H1 (cell line): Measurements from ENCODE around the gene ALK. TPM values are rescaled to one million over a fixed set of nuclear protein-coding genes. Genes with fewer than 3 reads are reported as not detected.

Experiments used
- CTCF ChIA-PET: fragments of 300-600 bp; sonication (Branson Sonifier 250); formaldehyde crosslinking; loops from one replicate; lab custom pipeline; 2021; ENCODE audit not compliant: partially characterized antibody; lab: Charles Lee
- POLR2A ChIA-PET: fragments of 300-600 bp; sonication (Branson Sonifier 250); formaldehyde crosslinking; loops from one replicate; lab custom pipeline; 2021; ENCODE audit warnings: inconsistent platforms; ENCODE audit not compliant: partially characterized antibody; lab: Charles Lee
- DNase-seq, 2 experiments: peaks; one replicate each; pipeline versions ENCODE4 v3.0.0 to v3.0.0-alpha.2; 2010 to 2022; ENCODE audit warnings: low spot score in 2 of 2, low read depth in 1 of 2, mixed read lengths in 1 of 2
- FAIRE-seq: peaks from 2 replicates; lab custom pipeline; 2011; peaks lifted over from hg19 to GRCh38; lab: Jason Lieb, UNC
- H2AFZ ChIP-seq: 2 replicates; pipeline ENCODE4 v1.8.1; 2012; ENCODE audit warnings: low read length, inconsistent platforms
- H2AK5ac ChIP-seq: 2 replicates; pipeline ENCODE4 v1.6.1; 2013; ENCODE audit warnings: low read depth, low read length
- H2BK120ac ChIP-seq: replicated peaks from 2 replicates; pipeline ENCODE3; 2013; ENCODE audit warnings: low read depth, low read length, inconsistent platforms
- H2BK12ac ChIP-seq: 2 replicates; pipeline ENCODE4 v1.6.1; 2013; ENCODE audit warnings: low read depth, low read length
- H2BK15ac ChIP-seq: 2 replicates; pipeline ENCODE4 v1.6.1; 2013; ENCODE audit warnings: low read length
- H2BK20ac ChIP-seq: 2 replicates; pipeline ENCODE4 v1.6.1; 2013; ENCODE audit warnings: low read length
- H2BK5ac ChIP-seq: 2 replicates; pipeline ENCODE4 v1.6.1; 2013; ENCODE audit warnings: low read depth, low read length
- H3K14ac ChIP-seq: 2 replicates; pipeline ENCODE4 v1.6.1; 2013; ENCODE audit warnings: inconsistent platforms; ENCODE audit not compliant: insufficient read length
- H3K18ac ChIP-seq: 2 replicates; pipeline ENCODE4 v1.6.1; 2013; ENCODE audit warnings: low read length; ENCODE audit errors: extremely low read depth
- H3K23ac ChIP-seq: 2 replicates; pipeline ENCODE4 v1.6.1; 2013; ENCODE audit warnings: inconsistent platforms; ENCODE audit not compliant: insufficient read length
- H3K23me2 ChIP-seq: 2 replicates; pipeline ENCODE4 v1.6.1; 2013; ENCODE audit warnings: low read depth, low read length
- H3K27ac ChIP-seq: 2 replicates; pipeline ENCODE4 v1.6.1; 2011; ENCODE audit warnings: low read depth, low read length, inconsistent platforms
- H3K27me3 ChIP-seq, 4 experiments: replicated peaks in 1 of 4; 1 replicate in 1 of 4; 2 replicates in 3 of 4; pipeline versions ENCODE4 v1.6.1 to v1.8.1; 2011 to 2013; ENCODE audit warnings: low read length in 3 of 4, mild to moderate bottlenecking in 3 of 4, inconsistent platforms in 2 of 4, mixed read lengths in 2 of 4, moderate library complexity in 1 of 4; ENCODE audit not compliant: control insufficient read depth in 3 of 4, insufficient read depth in 3 of 4; ENCODE audit errors: extremely low read depth in 1 of 4
- H3K36me3 ChIP-seq, 4 experiments: 2 replicates each; pipeline versions ENCODE4 v1.6.1 to v1.8.1; 2011 to 2013; ENCODE audit warnings: mild to moderate bottlenecking in 4 of 4, low read length in 3 of 4, moderate library complexity in 2 of 4, control low read depth in 1 of 4, inconsistent platforms in 1 of 4; ENCODE audit not compliant: insufficient read depth in 4 of 4, control insufficient read depth in 2 of 4
- H3K4ac ChIP-seq: replicated peaks from 2 replicates; pipeline ENCODE3; 2013; ENCODE audit warnings: low read length, low read depth, mixed read lengths, inconsistent platforms; ENCODE audit not compliant: insufficient read length
- H3K4me1 ChIP-seq, 4 experiments: replicated peaks in 1 of 4; 1 replicate in 1 of 4; 2 replicates in 3 of 4; pipeline versions ENCODE4 v1.6.1 to v1.8.1; 2011 to 2013; ENCODE audit warnings: low read length in 3 of 4, inconsistent platforms in 2 of 4, mixed read lengths in 1 of 4; ENCODE audit not compliant: insufficient read depth in 4 of 4, control insufficient read depth in 3 of 4
- H3K4me2 ChIP-seq, 2 experiments: 2 replicates each; pipeline versions ENCODE4 v1.6.1 to v1.8.1; 2011 to 2013; ENCODE audit warnings: low read depth in 2 of 2, low read length in 2 of 2, control low read depth in 1 of 2, inconsistent platforms in 1 of 2, mild to moderate bottlenecking in 1 of 2; ENCODE audit not compliant: insufficient read depth in 1 of 2
- H3K4me3 ChIP-seq, 4 experiments: fragments of 200-600, 300-600 bp in 1 of 4; sonication (generic), shearing (Covaris generic), sonication (Bioruptor Twin) in 1 of 4; 2 replicates each; pipeline versions ENCODE4 v1.5.1 to v1.8.1; 2011 to 2016; ENCODE audit warnings: low read length in 4 of 4, low read depth in 3 of 4, control low read depth in 2 of 4, inconsistent platforms in 2 of 4, mild to moderate bottlenecking in 2 of 4, mixed read lengths in 1 of 4, moderate library complexity in 1 of 4; ENCODE audit not compliant: insufficient read depth in 2 of 4; ENCODE audit errors: extremely low read depth in 1 of 4
- H3K56ac ChIP-seq: replicated peaks from 2 replicates; pipeline ENCODE3; 2013; ENCODE audit warnings: low read depth, mild to moderate bottlenecking, mixed read lengths, low read length, inconsistent platforms; ENCODE audit not compliant: insufficient read length
- H3K79me1 ChIP-seq: 2 replicates; pipeline ENCODE4 v1.6.1; 2013; ENCODE audit warnings: low read depth, low read length, control low read depth
- H3K79me2 ChIP-seq, 2 experiments: 2 replicates each; pipeline versions ENCODE4 v1.6.1 to v1.8.1; 2012 to 2013; ENCODE audit warnings: low read length in 2 of 2, mild to moderate bottlenecking in 2 of 2, inconsistent platforms in 1 of 2; ENCODE audit not compliant: insufficient read depth in 2 of 2, control insufficient read depth in 1 of 2
- H3K9ac ChIP-seq, 4 experiments: replicated peaks in 1 of 4; 1 replicate in 1 of 4; 2 replicates in 3 of 4; pipeline versions ENCODE4 v1.6.1 to v1.8.1; 2011 to 2013; ENCODE audit warnings: low read depth in 3 of 4, low read length in 3 of 4, control low read depth in 2 of 4, mild to moderate bottlenecking in 2 of 4, moderate library complexity in 2 of 4, inconsistent platforms in 1 of 4; ENCODE audit errors: extremely low read depth in 1 of 4
- H3K9me3 ChIP-seq, 2 experiments: 2 replicates each; pipeline versions ENCODE4 v1.6.1 to v1.8.1; 2012 to 2013; ENCODE audit warnings: mild to moderate bottlenecking in 2 of 2, moderate library complexity in 2 of 2, control low read depth in 1 of 2, inconsistent platforms in 1 of 2, low read depth in 1 of 2, low read length in 1 of 2, mixed read lengths in 1 of 2; ENCODE audit not compliant: insufficient read depth in 2 of 2
- H4K20me1 ChIP-seq, 2 experiments: replicated peaks in 1 of 2; 2 replicates each; pipeline versions ENCODE3 to v1.8.1; 2011 to 2013; ENCODE audit warnings: inconsistent platforms in 2 of 2, low read length in 2 of 2, mild to moderate bottlenecking in 1 of 2; ENCODE audit not compliant: insufficient read depth in 2 of 2, control insufficient read depth in 1 of 2
- H4K5ac ChIP-seq: 2 replicates; pipeline ENCODE4 v1.6.1; 2013; ENCODE audit warnings: low read length, low read depth, mixed read lengths, inconsistent platforms; ENCODE audit not compliant: insufficient read length
- H4K8ac ChIP-seq: 2 replicates; pipeline ENCODE4 v1.8.0; 2013; ENCODE audit warnings: mild to moderate bottlenecking, moderate library complexity, low read length, inconsistent platforms; ENCODE audit not compliant: insufficient read depth; ENCODE audit errors: extremely low read depth
- H4K91ac ChIP-seq: replicated peaks from 2 replicates; pipeline ENCODE3; 2013; ENCODE audit warnings: low read length, mixed read lengths, inconsistent platforms; ENCODE audit not compliant: insufficient read length
- ASH2L ChIP-seq: fragments of 200-600, 300-600 bp; sonication (generic); IDR thresholded peaks from one replicate; pipeline ENCODE4 v1.7.1; 2017; ENCODE audit warnings: low read length
- ATF2 ChIP-seq: IDR thresholded peaks from 2 replicates; pipeline ENCODE4 v1.6.1; 2012; ENCODE audit warnings: low read length, inconsistent platforms
- JUND ChIP-seq: IDR thresholded peaks from 2 replicates; pipeline ENCODE4 v1.6.1; 2011; ENCODE audit warnings: mild to moderate bottlenecking, improper control_type of control experiment, low read length
- SAP30 ChIP-seq: fragments of 300-600 bp; sonication (generic); IDR thresholded peaks from 2 replicates; pipeline ENCODE4 v1.7.1; 2012; ENCODE audit warnings: low read length, moderate library complexity, mild to moderate bottlenecking, inconsistent platforms; ENCODE audit not compliant: insufficient read depth, insufficient replicate concordance
- SP4 ChIP-seq: IDR thresholded peaks from 2 replicates; pipeline ENCODE4 v1.6.1; 2012; ENCODE audit warnings: low read length, inconsistent platforms
- WGBS, 2 experiments: shearing (Covaris generic) in 1 of 2; methylation state at CpG; one replicate each; pipeline versions ENCODE4 v1.1.6 to v1.1.7; 2013 to 2015; ENCODE audit warnings: low lambda C conversion rate in 2 of 2, mixed read lengths in 2 of 2, inconsistent platforms in 1 of 2, low coverage in 1 of 2, missing lambda C conversion rate in 1 of 2; ENCODE audit not compliant: insufficient replicate concordance in 2 of 2, insufficient coverage in 1 of 2, insufficient read length in 1 of 2; ENCODE audit errors: extremely low coverage in 1 of 2, missing lambda C conversion rate in 1 of 2; 5-methylcytosine and 5-hydroxymethylcytosine counted together
- polyA plus RNA-seq, 7 experiments: library from polyadenylated mRNA; depleted of rRNA in 3 of 7; stranded (reverse) in 5 of 7; unstranded in 2 of 7; fragments of >200 nt in 5 of 7; fragments of 200-250 nt in 2 of 7; gene quantifications; 1 replicate in 5 of 7; 2 replicates in 1 of 7; 4 replicates in 1 of 7; pipeline versions ENCODE4 v1.2.1 to v1.2.3, GENCODE V29; 2011 to 2013; ENCODE audit warnings: missing spikeins in 2 of 7, mixed read lengths in 2 of 7
- total RNA-seq: library from RNA; stranded (reverse); fragmentation: NEBNext Ultra II Directional; extraction: Animal tissue kit (Norgen Biotek cat#: 25700); gene quantifications from 2 replicates; pipeline ENCODE4 v1.2.1, GENCODE V29; 2021

Gene ALK
- total and polyA plus RNA-seq, 2 of the 8 experiments (the other 6 are each of a cell fraction or from before 2014, with no cell fraction given) = 0.02 to 0.09 TPM

DNA sequence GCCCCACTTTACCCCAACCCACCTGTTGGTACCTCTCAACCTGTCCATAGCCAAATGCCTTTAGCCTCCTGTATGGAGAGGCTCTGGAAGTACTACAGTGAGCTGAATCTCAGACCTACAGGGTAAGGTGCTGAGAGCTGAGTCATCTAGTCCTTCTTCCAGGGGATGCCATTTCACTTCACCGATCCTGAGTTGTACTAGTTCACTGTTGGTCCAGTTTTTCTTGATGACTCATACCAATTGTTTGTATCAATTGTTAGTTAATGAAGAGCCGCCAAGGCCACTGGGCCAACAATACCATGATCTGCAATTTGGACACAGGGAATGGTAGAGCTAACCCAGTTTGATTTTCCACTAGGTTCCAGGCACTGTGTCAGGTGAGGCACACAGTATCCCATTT lies 549.2 kb downstream of the ALK start:
- no peaks in the 10 kb centered on the region for H3K9me3 ChIP-seq
- ChIA-PET CTCF (interaction anchor here (1.2 kb wide), 1 partner anchor 47 kb away, joined by 3 read pairs; no protein-coding TSS in a partner anchor), POLR2A (no interaction called here)
- no peak overlapping the region for H3K4me3 ChIP-seq
- TF ChIP-seq ATF2 (no peak), SAP30 (no peak), SP4 (no peak), JUND (no peak), ASH2L (no peak)
- no peak overlapping the region for H3K4me2 ChIP-seq
- H3K4me1 ChIP-seq = peaks cover 0 to 11% (median 4%) of the 10 kb centered on the region in 4 experiments; a peak in 6 of 7 replicates
- DNase-seq (no peak), FAIRE-seq (no peak)
- H4K5ac ChIP-seq = no peak overlapping the region
- no peaks in the 10 kb centered on the region for H3K79me1 ChIP-seq
- H3K23me2 ChIP-seq = no peaks in the 10 kb centered on the region; the same call in 1 of the 2 replicates
- H2BK15ac ChIP-seq = no peak overlapping the region
- H2BK20ac ChIP-seq = no peak overlapping the region
- H3K18ac ChIP-seq = no peak overlapping the region
- H4K8ac ChIP-seq = no peak overlapping the region
- no peak overlapping the region for H4K91ac ChIP-seq
- no peaks in the 10 kb centered on the region for H4K20me1 ChIP-seq
- H3K9ac ChIP-seq = no peak overlapping the region
- no peak overlapping the region for H2BK5ac ChIP-seq
- no peak overlapping the region for H2AK5ac ChIP-seq
- WGBS, 2 experiments = 93% methylated on average over 2 of the region's 2 CpGs; no CpG with 5 or more reads in 1 of the 2 experiments
- no peak overlapping the region for H2AFZ ChIP-seq
- no peaks in the 10 kb centered on the region for H3K79me2 ChIP-seq
- no peaks in the 10 kb centered on the region; a peak in 1 of 8 replicates for H3K36me3 ChIP-seq
- H3K27ac ChIP-seq = no peak overlapping the region
- H3K27me3 ChIP-seq = no peaks in the 10 kb centered on the region
- H3K23ac ChIP-seq = no peak overlapping the region
- H2BK120ac ChIP-seq = no peak overlapping the region
- H3K4ac ChIP-seq = no peak overlapping the region
- no peak overlapping the region for H2BK12ac ChIP-seq
- H3K14ac ChIP-seq = no peak overlapping the region
- no peak overlapping the region for H3K56ac ChIP-seq
